IPS-11a (cell line): ENCODE measurements around the gene SLC25A31.

Experiments used
- H3K4me3 ChIP-seq: one replicate; pipeline ENCODE4 v1.5.1; 2013; ENCODE audit warnings: low read depth, low read length, control low read depth

Gene SLC25A31

DNA sequence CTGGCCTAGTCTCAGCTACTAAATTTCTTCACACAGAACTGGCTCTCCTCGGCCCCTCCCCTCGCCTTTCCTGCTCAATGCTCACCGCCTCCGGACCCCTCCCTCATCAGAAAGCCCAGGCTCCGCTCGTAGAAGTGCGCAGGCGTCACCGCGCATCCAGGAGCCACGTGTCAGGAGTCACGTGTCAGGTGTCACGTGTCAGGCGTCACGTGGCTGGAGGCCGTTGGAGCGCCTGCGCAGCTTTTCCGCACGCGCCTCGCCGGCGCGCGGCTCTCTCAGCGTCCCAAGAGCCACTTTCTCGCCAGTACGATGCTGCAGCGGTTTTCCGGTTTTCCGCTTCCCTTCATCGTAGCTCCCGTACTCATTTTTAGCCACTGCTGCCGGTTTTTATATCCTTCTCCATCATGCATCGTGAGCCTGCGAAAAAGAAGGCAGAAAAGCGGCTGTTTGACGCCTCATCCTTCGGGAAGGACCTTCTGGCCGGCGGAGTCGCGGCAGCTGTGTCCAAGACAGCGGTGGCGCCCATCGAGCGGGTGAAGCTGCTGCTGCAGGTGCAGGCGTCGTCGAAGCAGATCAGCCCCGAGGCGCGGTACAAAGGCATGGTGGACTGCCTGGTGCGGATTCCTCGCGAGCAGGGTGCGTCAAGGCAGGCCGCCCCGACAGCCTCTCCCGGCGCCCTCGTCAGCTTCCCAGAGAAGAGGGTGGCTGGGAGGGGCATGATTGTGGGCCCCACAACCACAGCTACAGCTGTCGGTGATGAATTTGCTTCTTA, at the start of gene SLC25A31:
SLC25A31 (plus strand) TSS at position 259 of the 772 bp plus-strand sequence; CDS start at position 405, 146 bp downstream.
- no peak within 1 kb of the TSS for H3K4me3 ChIP-seq

DNA sequence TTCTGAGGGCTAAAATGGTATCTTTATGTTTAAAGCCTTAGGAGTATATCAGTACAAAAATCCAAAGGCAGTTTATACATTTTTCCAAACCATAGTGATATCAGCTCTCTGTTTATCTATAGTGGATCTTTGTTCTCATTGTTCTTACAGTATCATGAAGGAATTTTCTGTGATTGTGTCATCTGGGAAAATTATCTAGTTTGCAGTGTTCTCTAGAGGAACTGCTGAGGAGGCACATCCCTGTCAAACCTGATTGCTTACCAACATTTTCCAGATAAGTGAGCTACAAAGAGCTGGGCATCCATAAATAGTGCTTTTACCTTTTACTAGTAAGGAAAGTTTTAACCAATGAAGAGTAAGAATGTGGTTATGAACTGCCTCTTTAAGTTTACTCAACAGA, 44.9 kb upstream of the SLC25A31 start:
- no peak overlapping the region for H3K4me3 ChIP-seq

DNA sequence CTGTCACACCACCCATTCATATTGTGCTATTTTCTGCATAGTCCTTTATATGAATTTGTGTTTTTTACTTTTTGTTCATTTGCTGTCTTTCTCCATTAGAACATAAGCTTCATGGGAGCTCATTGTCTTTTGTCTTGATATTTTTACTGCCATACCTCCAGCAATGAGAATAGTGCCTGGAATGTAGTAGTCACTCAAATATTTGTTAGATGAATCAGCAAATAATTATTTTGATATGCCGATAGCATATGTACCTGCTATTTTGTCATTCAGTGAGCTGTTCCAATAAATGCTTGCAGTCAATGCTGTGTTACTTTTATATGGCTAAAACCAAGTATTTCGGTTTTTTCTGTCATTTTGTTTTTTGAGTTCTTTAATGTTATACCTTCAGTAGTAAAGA, 43.5 kb upstream of the SLC25A31 start:
- H3K4me3 ChIP-seq: no peak overlapping the region

DNA sequence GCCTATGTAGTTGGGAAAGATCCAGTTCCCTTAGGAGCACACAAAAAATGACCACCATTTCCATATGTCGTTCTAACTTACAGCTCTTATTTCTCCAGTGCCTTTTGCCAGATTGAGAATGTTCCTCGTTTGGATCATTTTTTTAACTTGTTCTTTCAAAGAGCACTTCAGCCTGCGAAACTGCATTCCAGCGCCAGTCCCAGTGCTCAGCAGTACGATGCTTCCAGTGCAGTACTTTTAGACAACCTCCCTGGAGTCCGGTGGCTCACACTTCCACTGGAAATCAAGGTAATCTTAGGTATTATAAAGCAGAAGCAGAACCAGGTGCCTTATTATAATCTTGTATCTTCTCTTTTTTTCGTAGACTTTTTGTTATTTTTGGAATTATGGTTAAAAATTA, 42.6 kb upstream of the SLC25A31 start:
- no peak overlapping the region for H3K4me3 ChIP-seq

DNA sequence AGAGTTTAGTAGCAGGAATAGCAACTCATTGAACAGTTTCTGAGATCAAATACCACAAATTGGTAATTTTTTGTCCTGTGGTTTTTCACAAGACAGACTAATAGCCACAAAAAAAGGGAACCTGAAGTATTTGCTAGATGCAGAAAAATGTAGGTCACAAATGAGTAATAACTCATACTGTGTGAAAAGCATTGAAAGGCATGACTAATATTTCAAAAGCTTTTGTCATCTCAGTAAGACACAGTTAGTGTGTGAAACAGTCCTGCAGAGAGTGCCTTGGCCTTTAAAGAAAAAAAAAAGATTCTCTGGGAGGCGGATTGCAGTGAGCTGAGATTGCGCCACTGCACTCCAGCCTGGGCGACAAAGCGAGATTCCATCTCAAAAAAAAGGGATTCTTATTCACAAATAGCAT, 31.4 kb upstream of the SLC25A31 start:
- no peak overlapping the region for H3K4me3 ChIP-seq

DNA sequence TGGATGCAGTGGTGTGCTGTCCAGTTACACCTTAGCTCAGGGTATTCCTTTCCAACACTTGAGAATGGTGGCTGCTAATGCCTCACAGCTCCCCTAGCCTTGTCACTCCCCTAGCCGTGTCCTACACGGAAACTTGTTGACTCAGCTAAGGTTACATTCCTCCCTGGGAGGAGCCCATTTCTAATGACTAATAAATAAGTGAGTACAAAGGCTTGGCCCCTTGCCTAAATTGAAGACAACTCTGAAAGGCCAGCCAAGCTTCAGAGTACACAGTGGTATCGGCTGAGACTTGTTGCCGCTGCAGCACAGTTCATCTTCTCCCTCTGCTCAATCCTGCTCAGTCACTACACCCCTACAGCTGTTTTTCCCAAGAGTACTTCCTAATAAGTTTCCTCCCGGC, 21.2 kb upstream of the SLC25A31 start:
- H3K4me3 ChIP-seq: no peak overlapping the region

DNA sequence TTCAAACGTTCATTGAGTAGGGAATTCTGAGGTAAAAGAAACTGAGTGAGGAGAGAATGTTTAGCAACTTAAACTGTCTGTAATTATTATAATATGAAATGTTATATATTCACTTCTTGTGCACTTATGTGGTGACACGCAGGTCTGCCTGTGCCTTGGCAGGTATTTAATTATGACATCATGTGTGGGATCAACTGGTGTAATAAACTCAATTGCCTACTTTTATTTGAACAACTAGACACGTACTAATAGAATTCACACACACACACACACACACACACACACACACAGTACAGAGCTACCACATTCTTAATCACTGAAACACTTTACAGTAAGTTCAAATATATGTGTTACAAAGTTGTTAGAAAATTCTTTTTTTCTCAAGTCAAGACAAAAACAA, 20.7 kb upstream of the SLC25A31 start:
- H3K4me3 ChIP-seq: no peak overlapping the region

DNA sequence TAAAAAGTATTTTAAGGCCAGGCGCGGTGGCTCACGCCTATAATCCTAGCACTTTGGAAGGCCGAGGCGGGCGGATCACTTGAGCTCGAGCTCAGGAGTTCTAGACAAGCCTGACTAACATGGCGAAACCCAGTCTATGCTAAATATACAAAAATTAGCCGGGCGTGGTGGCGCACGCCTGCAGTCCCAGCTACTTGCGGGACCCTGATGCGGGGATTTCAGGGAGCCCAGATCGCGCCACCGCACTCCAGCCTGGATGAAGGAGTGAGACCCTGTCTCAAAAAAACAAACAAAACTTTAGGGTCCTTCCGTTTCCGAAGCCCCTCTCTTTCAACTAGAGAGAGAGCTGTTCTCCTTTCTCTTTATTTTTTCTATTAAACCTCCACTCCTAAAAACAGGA, 1.2 kb downstream of the SLC25A31 start:
- H3K4me3 ChIP-seq: no peak overlapping the region

DNA sequence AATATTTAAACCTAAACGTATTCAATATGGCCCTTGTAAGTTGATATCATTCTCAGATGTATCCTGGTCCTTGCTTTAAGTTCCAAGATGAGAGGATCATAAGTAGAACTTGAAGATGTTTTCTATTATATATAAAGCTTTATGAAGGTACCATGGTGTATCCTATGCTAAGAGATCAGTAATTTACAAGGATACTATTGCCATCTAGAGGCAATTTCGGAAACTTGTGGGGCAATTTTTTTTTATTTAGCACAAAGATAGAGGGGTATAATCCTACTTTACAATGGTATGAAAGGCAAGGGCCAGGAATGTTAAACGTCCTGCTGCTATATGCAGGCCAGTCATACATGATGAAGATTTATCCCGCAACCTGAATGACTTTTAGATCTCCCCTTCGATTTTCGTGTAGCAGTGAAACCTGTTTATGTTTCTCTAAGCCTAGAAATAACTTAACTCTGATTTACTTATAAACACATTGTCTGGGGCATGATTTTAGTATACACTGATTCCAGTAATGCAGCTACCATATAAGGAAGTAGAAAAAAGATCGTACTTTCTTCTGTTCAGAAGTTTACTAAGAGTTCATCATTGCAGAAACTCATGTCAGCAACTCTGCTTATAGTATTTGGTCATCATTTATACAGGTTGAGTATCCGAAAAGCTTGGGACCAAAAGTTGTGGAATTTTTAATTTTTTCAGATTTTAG, 2.6 kb downstream of the SLC25A31 start:
- H3K4me3 ChIP-seq: no peak overlapping the region

DNA sequence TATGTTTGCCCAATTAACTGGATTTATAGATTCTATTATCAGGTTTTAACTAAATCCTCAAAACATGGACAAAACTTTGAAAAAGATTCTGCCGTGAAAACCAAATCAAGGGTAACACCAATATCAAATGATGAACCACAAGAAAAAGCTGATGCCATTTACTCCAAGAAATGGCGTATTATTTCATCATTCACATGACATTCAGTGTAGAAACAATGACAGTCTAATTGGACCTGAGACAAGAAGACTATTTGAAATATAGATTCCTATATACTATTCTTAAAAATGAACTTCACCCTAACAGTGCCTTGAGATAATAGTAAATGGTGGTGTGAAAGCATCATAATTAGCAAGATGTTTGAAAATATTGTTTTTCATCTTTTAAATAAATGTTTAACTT, 4.8 kb downstream of the SLC25A31 start:
- H3K4me3 ChIP-seq: no peak overlapping the region

DNA sequence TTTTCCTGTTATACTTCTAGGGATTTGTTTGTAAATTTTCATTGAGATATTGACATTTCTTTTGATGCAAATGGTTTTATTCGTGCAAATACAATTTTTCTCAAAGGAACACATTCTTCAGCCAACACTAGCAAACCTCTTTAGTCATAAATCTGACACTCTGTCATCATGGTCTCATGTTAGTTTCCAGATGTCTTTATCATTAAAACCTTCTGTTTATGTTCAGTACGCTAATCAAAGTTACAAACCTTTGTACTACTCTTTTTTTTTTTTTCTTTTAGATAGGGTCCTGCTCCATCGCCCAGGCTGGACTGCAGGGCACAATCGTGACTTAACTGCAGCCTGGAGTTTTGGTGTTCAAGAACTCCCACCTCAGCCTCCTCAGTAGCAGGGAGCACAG, 7.1 kb downstream of the SLC25A31 start:
- no peak overlapping the region for H3K4me3 ChIP-seq

DNA sequence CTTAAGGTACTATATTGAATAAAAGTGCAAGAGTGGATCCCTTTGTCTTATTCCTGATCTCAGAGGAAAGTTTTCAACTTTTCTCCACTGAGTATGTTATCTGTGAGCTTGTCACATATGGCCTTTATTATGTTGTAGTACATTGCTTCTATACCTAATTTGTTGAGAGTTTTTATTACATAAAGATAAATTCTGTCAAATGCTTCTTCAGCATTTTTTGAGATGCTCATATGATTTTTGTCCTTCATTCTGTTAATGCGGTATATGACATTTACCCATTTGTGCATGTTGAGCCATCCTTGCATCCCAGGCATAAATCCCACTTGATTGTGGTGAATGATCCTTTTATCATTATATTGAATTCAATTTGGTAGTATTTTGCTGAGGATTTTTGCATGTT, 11.0 kb downstream of the SLC25A31 start:
- no peak overlapping the region for H3K4me3 ChIP-seq

DNA sequence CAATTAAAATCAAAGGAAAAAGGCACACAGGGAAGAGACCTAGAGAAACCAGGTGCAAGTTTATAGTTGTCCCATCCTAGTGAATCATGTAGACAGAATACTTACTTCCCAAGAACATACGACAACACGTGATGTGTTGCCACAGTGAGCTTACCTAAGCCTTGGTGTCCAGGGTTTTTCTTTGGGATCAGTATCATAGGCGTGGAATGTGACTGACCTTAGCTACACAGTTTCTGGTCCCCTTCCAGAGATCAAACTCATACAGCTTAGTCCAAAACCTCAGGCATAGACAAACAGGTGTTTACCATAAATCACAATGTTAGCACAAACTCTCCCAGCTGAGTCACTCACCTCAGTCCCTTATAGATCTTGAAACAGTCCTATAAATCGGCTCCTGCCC, 17.7 kb downstream of the SLC25A31 start:
- no peak overlapping the region for H3K4me3 ChIP-seq

DNA sequence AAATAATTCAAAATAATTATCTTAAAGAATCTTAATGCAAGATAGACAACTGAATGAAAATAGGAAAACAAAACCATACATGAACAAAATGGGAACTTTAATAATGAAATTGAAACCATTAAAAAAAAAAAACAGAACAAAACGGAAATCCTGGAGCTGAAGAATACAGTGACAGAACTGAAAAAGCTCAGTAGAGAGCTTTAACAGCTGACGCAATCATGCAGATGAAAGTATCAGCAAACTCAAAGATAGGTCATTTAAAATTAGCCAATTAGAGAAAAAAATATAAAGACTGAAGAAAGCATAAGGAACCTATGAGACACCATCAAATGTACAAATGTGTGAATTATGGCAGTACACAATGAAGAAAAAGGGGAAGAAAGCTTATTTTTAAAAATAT, 18.8 kb downstream of the SLC25A31 start:
- H3K4me3 ChIP-seq: no peak overlapping the region

DNA sequence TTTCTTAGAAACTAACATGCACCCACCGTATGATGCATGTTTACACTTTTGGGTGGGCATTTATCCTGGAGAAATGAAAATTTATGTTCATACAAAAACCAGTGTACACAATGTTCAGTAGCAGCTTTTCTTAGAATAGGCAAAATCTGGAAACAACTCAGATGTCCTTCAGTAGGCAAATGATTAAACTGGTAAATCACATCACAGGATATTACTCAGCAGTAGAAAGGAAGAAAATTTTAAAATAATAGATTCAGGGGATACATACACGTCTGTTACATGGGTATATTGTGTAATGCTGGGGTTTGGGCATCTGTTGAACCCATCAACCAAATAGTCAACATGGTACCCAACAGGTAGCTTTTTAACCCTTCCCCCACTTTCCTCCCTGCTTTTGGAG, 26.7 kb downstream of the SLC25A31 start:
- H3K4me3 ChIP-seq: no peak overlapping the region

DNA sequence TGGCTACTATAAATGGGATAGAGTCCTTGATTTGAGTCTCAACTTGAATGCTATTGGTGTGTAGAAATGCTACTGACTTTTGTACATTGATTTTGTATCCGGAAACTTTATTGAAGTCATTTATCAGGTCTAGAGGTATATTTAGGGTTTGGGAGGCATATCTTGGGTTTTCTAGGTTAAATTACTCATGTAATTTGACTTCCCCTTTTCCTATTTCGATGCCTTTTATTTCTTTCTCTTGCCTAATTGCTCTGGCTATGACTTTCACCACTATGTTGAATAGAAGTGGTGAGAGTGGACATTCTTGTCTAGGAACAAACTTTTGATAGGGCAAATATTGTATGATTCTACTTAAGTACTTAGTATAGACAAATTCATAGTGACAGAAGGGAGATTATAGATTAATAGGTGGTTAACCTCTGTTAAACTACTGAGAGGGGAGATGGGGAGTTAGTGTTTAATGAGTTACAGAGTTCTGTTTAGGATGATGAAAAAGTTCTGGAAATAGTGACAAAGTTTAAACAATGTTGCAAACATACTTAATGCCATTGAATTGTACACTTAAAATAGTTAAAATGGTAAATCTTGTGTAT, 29.1 kb downstream of the SLC25A31 start:
- no peak overlapping the region for H3K4me3 ChIP-seq

DNA sequence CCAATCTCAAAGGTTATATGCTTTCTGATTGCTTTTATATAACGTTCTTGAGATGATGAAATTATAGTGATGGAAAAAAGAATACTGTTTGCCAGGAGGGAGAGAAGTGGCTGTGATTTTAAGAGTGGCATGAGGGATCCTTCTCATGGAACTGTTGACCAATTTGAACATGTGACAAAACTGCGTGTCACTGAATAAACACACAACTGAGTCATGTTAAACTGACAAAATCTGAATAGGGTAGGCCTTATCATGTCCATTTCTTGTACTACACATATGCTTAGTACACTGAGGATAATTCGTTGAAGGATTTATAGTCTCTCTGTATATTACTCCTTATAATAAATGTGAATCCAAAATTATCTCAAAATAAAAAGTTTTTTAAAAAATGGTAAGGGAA, 29.7 kb downstream of the SLC25A31 start:
- H3K4me3 ChIP-seq: no peak overlapping the region

DNA sequence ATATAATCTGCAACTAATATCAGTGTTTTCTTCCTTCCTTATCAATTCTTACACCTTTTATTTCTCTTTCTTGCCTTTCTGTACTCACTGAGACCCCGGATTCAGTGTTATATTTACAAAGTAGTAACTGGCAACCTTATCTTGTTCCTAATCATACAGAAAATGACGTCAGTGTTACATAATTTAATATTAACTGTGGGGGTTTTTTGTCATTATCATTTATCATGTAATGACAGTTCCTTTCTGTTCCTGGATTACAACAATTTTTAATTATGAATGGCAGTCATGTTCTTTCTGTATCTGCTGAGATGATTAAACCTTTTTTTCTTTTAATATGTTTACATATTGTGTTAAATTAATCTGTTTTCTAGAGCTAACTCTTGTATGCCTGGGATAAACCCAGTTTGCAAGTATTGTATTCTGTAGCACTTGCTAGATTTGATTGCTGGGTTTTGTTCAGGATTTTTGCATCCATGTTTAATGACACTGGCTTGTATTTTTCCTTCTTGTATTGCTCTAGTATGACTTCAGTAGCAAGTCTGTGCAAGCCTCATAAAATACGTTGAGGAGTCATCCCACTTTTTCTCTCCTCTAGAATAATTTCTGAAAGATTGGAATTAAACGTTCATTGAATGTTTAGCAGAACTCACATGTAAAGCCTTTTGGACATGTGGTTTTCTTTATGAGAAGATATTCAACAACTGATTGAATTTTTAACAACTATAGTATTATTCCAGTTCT, 41.5 kb downstream of the SLC25A31 start:
- H3K4me3 ChIP-seq: no peak overlapping the region

DNA sequence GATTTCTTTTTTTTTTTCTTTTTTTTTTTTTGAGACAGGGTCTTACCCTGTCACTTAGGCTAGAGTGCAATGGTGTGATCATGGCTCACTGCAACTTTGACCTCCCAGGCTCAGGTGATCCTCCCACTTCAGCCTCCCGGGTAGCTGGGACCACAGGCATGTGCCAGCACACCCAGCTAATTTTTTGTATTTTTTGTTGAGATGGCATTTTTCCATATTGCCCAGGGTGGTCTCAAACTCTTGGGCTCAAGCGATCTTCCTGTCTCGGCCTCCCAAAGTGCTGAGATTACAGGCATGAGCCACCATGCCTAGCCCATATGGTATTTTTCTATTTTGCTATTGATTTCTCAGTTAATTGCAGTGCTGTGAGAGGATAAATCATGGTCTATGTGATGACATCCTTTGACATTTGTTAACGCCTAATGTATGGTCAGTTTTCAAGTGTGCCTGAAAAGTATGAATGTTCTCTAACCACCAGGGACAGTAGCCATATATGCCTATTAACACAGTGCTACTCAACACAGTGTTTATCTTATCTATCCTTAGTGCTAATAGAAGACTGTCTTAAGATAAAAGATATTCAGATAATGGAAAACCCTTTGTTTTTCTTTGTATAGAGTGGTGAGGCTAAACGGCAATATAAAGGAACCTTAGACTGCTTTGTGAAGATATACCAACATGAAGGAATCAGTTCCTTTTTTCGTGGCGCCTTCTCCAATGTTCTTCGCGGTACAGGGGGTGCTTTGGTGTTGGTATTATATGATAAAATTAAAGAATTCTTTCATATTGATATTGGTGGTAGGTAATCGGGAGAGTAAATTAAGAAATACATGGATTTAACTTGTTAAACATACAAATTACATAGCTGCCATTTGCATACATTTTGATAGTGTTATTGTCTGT, 42.8 kb downstream of the SLC25A31 start:
- H3K4me3 ChIP-seq: no peak overlapping the region

DNA sequence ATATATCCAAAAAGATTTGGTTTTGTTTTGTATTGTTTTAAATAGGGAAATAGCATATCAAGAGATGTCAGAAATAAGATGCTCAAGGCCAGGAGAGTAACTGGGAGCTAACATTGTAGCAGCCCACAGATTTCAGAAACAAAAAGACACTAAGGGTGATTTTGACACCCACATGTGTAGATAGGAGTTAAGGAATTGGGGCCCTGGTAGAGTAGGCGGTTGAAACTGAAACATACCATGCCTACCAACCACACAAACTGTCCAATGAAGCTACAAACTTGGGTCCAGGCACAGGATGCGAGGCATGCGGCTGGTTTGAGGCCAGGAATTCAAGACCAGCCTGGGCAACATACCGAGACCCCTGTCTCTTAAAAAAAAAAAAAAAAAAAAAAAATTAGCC, 45.6 kb downstream of the SLC25A31 start:
- H3K4me3 ChIP-seq: no peak overlapping the region
